HepG2 (cell line): ENCODE data around the gene VDAC2. TPM values are rescaled to one million over a fixed set of nuclear protein-coding genes. Genes with fewer than 3 reads are reported as not detected.

ENCODE experiments used
- ATAC-seq: fragments of 200-7000 bp; cut with Tn5 transposase; 3 replicates; pipeline ENCODE4 v1.9.1; 2020; ENCODE audit warnings: mild to moderate bottlenecking, moderate library complexity
- BruUV-seq: library from RNA; stranded (reverse); fragments of 400-500 nt; replicated peaks from 2 replicates; lab custom pipeline; 2021; lab: Mats Ljungman, UMichigan
- CTCF ChIA-PET: fragments of 300-600 bp; formaldehyde crosslinking; extraction: SDS; loops from one replicate; lab custom pipeline; 2021; ENCODE audit warnings: low total read pairs, inconsistent platforms, low intra/inter-chr PET ratio; lab: Yijun Ruan, JAX
- POLR2A ChIA-PET: fragments of 350-600 bp; sonication (Branson Sonifier 250); formaldehyde crosslinking; loops from one replicate; lab custom pipeline; 2020; ENCODE audit warnings: antibody characterized with exemption, inconsistent platforms; lab: Yijun Ruan, JAX
- DNase-seq: peaks from one replicate; pipeline ENCODE4 v3.0.0-alpha.2; 2015; ENCODE audit warnings: low spot score
- FAIRE-seq: peaks from 3 replicates; lab custom pipeline; 2011; peaks lifted over from hg19 to GRCh38; lab: Jason Lieb, UNC
- H2AFZ ChIP-seq: one replicate; pipeline ENCODE4 v1.6.1; 2011; ENCODE audit warnings: low read length, inconsistent platforms
- H3K27ac ChIP-seq: fragments of 300-600 bp; 3 replicates; pipeline ENCODE4 v1.8.0; 2011; ENCODE audit warnings: mixed run types, mild to moderate bottlenecking, mixed read lengths, low read length, inconsistent platforms; ENCODE audit not compliant: insufficient read depth; ENCODE audit errors: extremely low read length
- H3K27me3 ChIP-seq, 2 experiments: fragments of 200-600 bp in 1 of 2; 2 replicates in 1 of 2; 3 replicates in 1 of 2; pipeline versions ENCODE4 v1.6.0 to v1.8.0; 2011; ENCODE audit warnings: low read length in 2 of 2, mild to moderate bottlenecking in 2 of 2, moderate library complexity in 2 of 2, inconsistent platforms in 1 of 2; ENCODE audit not compliant: insufficient read depth in 2 of 2, control insufficient read depth in 1 of 2
- H3K36me3 ChIP-seq, 2 experiments: fragments of 200-600 bp in 1 of 2; replicated peaks in 1 of 2; 2 replicates in 1 of 2; 3 replicates in 1 of 2; pipeline versions ENCODE4 v1.5.1 to v1.8.0; 2011; ENCODE audit warnings: low read length in 2 of 2, inconsistent platforms in 1 of 2; ENCODE audit not compliant: insufficient read depth in 2 of 2, control insufficient read depth in 1 of 2
- H3K4me1 ChIP-seq: 2 replicates; pipeline ENCODE4 v1.5.1; 2012; ENCODE audit warnings: low read length, inconsistent platforms; ENCODE audit not compliant: insufficient read depth
- H3K4me2 ChIP-seq: 2 replicates; pipeline ENCODE4 v1.6.0; 2011; ENCODE audit warnings: low read depth, low read length, inconsistent platforms
- H3K4me3 ChIP-seq, 3 experiments: fragments of 200-600 bp in 1 of 3; sonication (generic), shearing (Covaris generic) in 1 of 3; replicated peaks in 1 of 3; 2 replicates each; pipeline ENCODE4 v1.5.1; 2011 to 2016; ENCODE audit warnings: low read length in 3 of 3, inconsistent platforms in 2 of 3, low read depth in 2 of 3, mild to moderate bottlenecking in 2 of 3, control low read depth in 1 of 3, mixed read lengths in 1 of 3; ENCODE audit not compliant: insufficient read depth in 1 of 3
- H3K79me2 ChIP-seq: one replicate; pipeline ENCODE4 v1.6.1; 2011; ENCODE audit warnings: low read length, inconsistent platforms; ENCODE audit not compliant: insufficient read depth
- H3K9ac ChIP-seq: 2 replicates; pipeline ENCODE4 v1.6.0; 2011; ENCODE audit warnings: mild to moderate bottlenecking, low read depth, low read length, inconsistent platforms; ENCODE audit not compliant: insufficient read depth
- H3K9me3 ChIP-seq: 2 replicates; pipeline ENCODE4 v1.5.1; 2012; ENCODE audit warnings: mild to moderate bottlenecking, low read length
- H4K20me1 ChIP-seq: 2 replicates; pipeline ENCODE4 v1.6.0; 2011; ENCODE audit warnings: inconsistent platforms, mild to moderate bottlenecking, low read length, moderate library complexity; ENCODE audit not compliant: insufficient read depth
- BRCA1 ChIP-seq: sonication (generic); formaldehyde crosslinking; IDR thresholded peaks from 2 replicates; pipeline ENCODE4 v1.4.0; 2020; ENCODE audit warnings: missing genetic modification reagents
- BRD4 ChIP-seq: sonication (generic); formaldehyde crosslinking; IDR thresholded peaks from 2 replicates; pipeline ENCODE4 v1.4.0; 2020; ENCODE audit warnings: missing genetic modification reagents
- ETV6 ChIP-seq: sonication (generic); formaldehyde crosslinking; conservative IDR thresholded peaks from 2 replicates; pipeline ENCODE4 v1.4.0; 2020; ENCODE audit warnings: missing genetic modification reagents
- HIVEP1 ChIP-seq: sonication (generic); formaldehyde crosslinking; IDR thresholded peaks from 2 replicates; pipeline ENCODE4 v1.4.0; 2020; ENCODE audit warnings: mild to moderate bottlenecking, missing genetic modification reagents
- NFAT5 ChIP-seq: sonication (generic); formaldehyde crosslinking; IDR thresholded peaks from 2 replicates; pipeline ENCODE4 v1.4.0; 2020; ENCODE audit warnings: missing genetic modification reagents
- NFE2 ChIP-seq: sonication (generic); formaldehyde crosslinking; IDR thresholded peaks from 2 replicates; pipeline ENCODE4 v1.4.0; 2020; ENCODE audit warnings: missing genetic modification reagents
- POLR2AphosphoS2 ChIP-seq: IDR thresholded peaks from 2 replicates; pipeline ENCODE4 v1.6.1; 2011; ENCODE audit warnings: low read depth, low read length, improper control_type of control experiment
- POLR2AphosphoS5 ChIP-seq: IDR thresholded peaks from 2 replicates; pipeline ENCODE4 v1.6.1; 2012; ENCODE audit warnings: low read depth, low read length
- ZNF431 ChIP-seq: sonication (generic); formaldehyde crosslinking; IDR thresholded peaks from 2 replicates; pipeline ENCODE4 v1.9.0; 2022; ENCODE audit warnings: missing genetic modification reagents, low read depth, mild to moderate bottlenecking, borderline replicate concordance
- ZNF770 ChIP-seq: sonication (generic); formaldehyde crosslinking; IDR thresholded peaks from 2 replicates; pipeline ENCODE4 v1.5.0; 2020; ENCODE audit warnings: mild to moderate bottlenecking, missing genetic modification reagents
- ZNF788 ChIP-seq: sonication (generic); formaldehyde crosslinking; IDR thresholded peaks from 2 replicates; pipeline ENCODE4 v1.5.0; 2020; ENCODE audit warnings: mild to moderate bottlenecking, missing genetic modification reagents, borderline replicate concordance
- ZSCAN21 ChIP-seq: sonication (generic); formaldehyde crosslinking; IDR thresholded peaks from 2 replicates; pipeline ENCODE4 v1.8.0; 2022; ENCODE audit warnings: mild to moderate bottlenecking, missing genetic modification reagents, moderate library complexity, borderline replicate concordance
- WGBS: methylation state at CpG from one replicate; pipeline ENCODE4 v1.1.6; 2017; ENCODE audit warnings: low lambda C conversion rate; 5-methylcytosine and 5-hydroxymethylcytosine counted together
- in situ Hi-C: cut with HindIII; loops from 2 replicates; pipeline ENCODE4 v1.10.0; 2017; ENCODE audit warnings: low pct_unique_long_range_greater_than_20kb; ENCODE audit not compliant: extremely low pct_ligation_motif_present
- intact Hi-C: fragments of 100-400 bp; cut with micrococcal nuclease; formaldehyde crosslinking; loops from one replicate; pipeline ENCODE4 v1.10.0; 2022; ENCODE audit not compliant: unreplicated experiment
- polyA plus RNA-seq, 8 experiments: library from polyadenylated mRNA; depleted of rRNA in 3 of 8; stranded (reverse) in 7 of 8; unstranded in 1 of 8; fragments of >200 nt; fragmentation: Illumina TruSeq in 4 of 8; extraction: Trizol in 4 of 8; gene quantifications; 2 replicates each; pipeline versions ENCODE4 v1.2.1 to v1.2.3, GENCODE V29; 2011 to 2016; ENCODE audit warnings: low read depth in 4 of 8, missing spikeins in 1 of 8, mixed read lengths in 1 of 8; ENCODE audit not compliant: insufficient read depth in 1 of 8
- total RNA-seq, 5 experiments: library from RNA; depleted of rRNA; stranded (reverse); fragments of >200 nt; fragmentation: Illumina TruSeq; extraction: Trizol; gene quantifications; 2 replicates each; pipeline ENCODE4 v1.2.3, GENCODE V29; 2016; ENCODE audit warnings: low read depth in 1 of 5

VDAC2 gene
- total and polyA plus RNA-seq, 2 of the 13 experiments (the other 11 are each of a cell fraction or from before 2014, with no cell fraction given) = 67.9 to 222 TPM

- DNase-seq (no peak), FAIRE-seq (no peak), ATAC-seq (no peak)
- Histone ChIP-seq H3K4me1 (peaks cover 39% of the 10 kb centered on the region), H3K9ac (no peak overlapping the region), H3K27me3 (no peaks in the 10 kb centered on the region), H4K20me1 (peaks cover 10% of the 10 kb centered on the region), H3K9me3 (no peaks in the 10 kb centered on the region), H3K79me2 (peaks cover 22% of the 10 kb centered on the region), H3K36me3 (peaks cover 10 to 53% of the 10 kb centered on the region in 2 experiments), H2AFZ (no peak overlapping the region), H3K4me3 (no peak overlapping the region), H3K27ac (no peak overlapping the region), H3K4me2 (no peak overlapping the region)
- intact Hi-C loops = loop anchor here (5.0 kb wide), 1 partner anchor 120 kb away; the partner anchor contains the start of gene SAMD8
- 93% methylated on average over 4 of the region's 4 CpGs for WGBS
- in situ Hi-C loops = loop anchor here (5.0 to 10.0 kb wide), 3 partner anchors 45 to 987 kb away; partner anchors contain the start of gene SAMD8
- CTCF ChIA-PET = interaction anchor here (2.3 kb wide), 1 partner anchor 43 kb away, joined by 28 read pairs; no protein-coding TSS in a partner anchor
- no TSS peak for BruUV-seq
- POLR2A ChIA-PET = interaction anchor here (0.6 to 5.0 kb wide), 5 partner anchors 9 to 293 kb away, joined by 3 to 29 read pairs (median 6); partner anchors contain the start of gene VDAC2
- TF ChIP-seq BRD4 = no peak
- TF ChIP-seq ZNF431 (CRISPR knock-in tag) = no peak
- TF ChIP-seq POLR2AphosphoS2 = peak; percentile 85
- TF ChIP-seq POLR2AphosphoS5 = peak; percentile 39
- no peak for TF ChIP-seq ETV6 (CRISPR knock-in tag)
- no peak for TF ChIP-seq ZNF788 (CRISPR knock-in tag)
- 0 out of 2 replicates have a peak, but pooled peaks have one; percentile 26 for TF ChIP-seq ZSCAN21 (CRISPR knock-in tag)
- TF ChIP-seq BRCA1 (CRISPR knock-in tag) = no peak
- no peak for TF ChIP-seq HIVEP1 (CRISPR knock-in tag)
- TF ChIP-seq ZNF770 (CRISPR knock-in tag) = no peak
- no peak for TF ChIP-seq NFE2 (CRISPR knock-in tag)
- no peak for TF ChIP-seq NFAT5
Observed at GRCh38 chr10:75231672-75232581, 21.3 kb downstream of the VDAC2 start.
